Measurements from ENCODE around the gene ZNF576.

Gene ZNF576

DNA sequence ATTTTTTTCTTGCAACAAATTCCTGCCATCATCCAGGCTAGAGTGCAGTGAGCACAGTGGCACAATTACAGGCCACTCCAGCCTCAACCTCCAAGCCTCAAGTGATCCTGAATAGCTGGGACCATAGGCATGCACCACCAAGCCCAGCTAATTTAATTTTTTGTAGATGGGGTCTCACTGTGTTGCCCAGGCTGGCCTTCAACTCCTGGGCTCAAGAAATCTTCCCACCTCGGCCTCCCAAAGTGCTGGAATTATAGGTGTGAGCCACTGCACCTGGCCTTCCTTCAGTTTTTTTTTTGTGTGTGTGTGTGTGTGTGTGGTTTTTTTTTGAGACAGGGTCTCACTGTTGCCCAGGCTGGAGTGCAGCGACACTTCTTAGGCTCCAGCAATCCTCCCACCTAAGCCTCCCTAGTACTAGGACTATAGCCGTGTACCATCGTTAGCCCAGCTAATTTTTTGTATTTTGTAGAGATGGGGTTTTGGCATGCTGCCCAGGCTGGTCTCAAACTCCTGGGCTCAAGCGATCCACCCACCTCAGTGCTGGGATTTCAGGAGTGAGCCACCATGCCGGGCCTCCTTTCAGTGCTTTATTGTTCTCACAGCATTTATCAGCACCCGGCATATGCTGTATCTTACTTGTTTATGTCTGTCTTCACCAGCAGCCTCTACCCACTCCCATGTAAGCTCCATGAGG lies 9.6 kb downstream of the ZNF576 start (continued):
- TF ChIP-seq, protein P1, sequence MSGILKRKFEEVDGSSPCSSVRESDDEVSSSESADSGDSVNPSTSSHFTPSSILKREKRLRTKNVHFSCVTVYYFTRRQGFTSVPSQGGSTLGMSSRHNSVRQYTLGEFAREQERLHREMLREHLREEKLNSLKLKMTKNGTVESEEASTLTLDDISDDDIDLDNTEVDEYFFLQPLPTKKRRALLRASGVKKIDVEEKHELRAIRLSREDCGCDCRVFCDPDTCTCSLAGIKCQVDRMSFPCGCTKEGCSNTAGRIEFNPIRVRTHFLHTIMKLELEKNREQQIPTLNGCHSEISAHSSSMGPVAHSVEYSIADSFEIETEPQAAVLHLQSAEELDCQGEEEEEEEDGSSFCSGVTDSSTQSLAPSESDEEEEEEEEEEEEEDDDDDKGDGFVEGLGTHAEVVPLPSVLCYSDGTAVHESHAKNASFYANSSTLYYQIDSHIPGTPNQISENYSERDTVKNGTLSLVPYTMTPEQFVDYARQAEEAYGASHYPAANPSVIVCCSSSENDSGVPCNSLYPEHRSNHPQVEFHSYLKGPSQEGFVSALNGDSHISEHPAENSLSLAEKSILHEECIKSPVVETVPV (CRISPR knock-in tag; IDR thresholded peaks at IDR 0.05), result no peak
- TF ChIP-seq TCF4 (CRISPR knock-in tag; IDR thresholded peaks at IDR 0.05; ENCODE audit: borderline replicate concordance) (no peak), ZNF8 (CRISPR knock-in tag; IDR thresholded peaks at IDR 0.05) (no peak), OSR1 (CRISPR knock-in tag; IDR thresholded peaks at IDR 0.05) (no peak), GLIS3 (CRISPR knock-in tag; IDR thresholded peaks at IDR 0.05) (no peak), ZC3H10 (CRISPR knock-in tag; IDR thresholded peaks at IDR 0.05) (no peak), SNAI2 (CRISPR knock-in tag; IDR thresholded peaks at IDR 0.05) (no peak)

DNA sequence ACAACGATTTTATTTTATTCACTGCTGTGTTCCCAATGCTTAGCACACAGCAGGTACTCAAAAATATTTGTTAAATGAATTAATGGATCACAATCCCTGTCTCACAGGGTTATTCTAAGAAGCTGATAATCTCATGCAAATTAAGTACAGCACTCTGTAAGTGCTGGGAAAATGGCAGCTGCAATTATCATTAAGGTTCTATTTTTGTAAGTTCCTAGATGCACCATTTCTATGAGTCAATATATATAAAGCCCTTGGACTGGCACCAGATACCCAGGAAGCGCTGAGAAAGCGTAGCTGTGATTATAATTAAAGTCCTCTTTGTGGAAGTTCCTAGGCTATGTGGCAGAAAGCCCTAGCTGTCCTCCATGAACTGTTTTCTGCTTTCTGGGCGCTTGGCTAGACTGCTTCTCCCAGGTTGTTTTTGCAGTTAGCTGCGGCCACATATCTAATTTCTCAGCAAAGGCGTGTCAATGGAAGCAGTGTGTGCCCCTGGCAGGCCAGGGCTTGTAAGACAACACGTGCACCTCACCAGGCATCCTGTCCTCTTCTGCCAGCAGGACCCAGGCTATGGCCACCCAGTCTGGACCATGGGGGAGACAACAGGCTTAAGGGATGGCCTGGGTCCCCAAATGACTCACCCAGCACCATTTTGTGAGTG lies 10.3 kb downstream of the ZNF576 start:
- ATAC-seq, result no peak
- TF ChIP-seq ISL1 (CRISPR knock-in tag; IDR thresholded peaks at IDR 0.05) (no peak), ESRRG (CRISPR knock-in tag; IDR thresholded peaks at IDR 0.05) (no peak), CSDC2 (CRISPR knock-in tag; IDR thresholded peaks at IDR 0.05) (no peak), ZNF8 (CRISPR knock-in tag; IDR thresholded peaks at IDR 0.05) (no peak), SNAI2 (CRISPR knock-in tag; IDR thresholded peaks at IDR 0.05) (no peak), ZC3H10 (CRISPR knock-in tag; IDR thresholded peaks at IDR 0.05) (no peak), TCF4 (CRISPR knock-in tag; IDR thresholded peaks at IDR 0.05; ENCODE audit: borderline replicate concordance) (no peak), TOX (CRISPR knock-in tag; IDR thresholded peaks at IDR 0.05; ENCODE audit: borderline replicate concordance) (no peak), ARNTL (CRISPR knock-in tag; IDR thresholded peaks at IDR 0.05; ENCODE audit: borderline replicate concordance, low read depth) (no peak)
- TF ChIP-seq, protein P2, sequence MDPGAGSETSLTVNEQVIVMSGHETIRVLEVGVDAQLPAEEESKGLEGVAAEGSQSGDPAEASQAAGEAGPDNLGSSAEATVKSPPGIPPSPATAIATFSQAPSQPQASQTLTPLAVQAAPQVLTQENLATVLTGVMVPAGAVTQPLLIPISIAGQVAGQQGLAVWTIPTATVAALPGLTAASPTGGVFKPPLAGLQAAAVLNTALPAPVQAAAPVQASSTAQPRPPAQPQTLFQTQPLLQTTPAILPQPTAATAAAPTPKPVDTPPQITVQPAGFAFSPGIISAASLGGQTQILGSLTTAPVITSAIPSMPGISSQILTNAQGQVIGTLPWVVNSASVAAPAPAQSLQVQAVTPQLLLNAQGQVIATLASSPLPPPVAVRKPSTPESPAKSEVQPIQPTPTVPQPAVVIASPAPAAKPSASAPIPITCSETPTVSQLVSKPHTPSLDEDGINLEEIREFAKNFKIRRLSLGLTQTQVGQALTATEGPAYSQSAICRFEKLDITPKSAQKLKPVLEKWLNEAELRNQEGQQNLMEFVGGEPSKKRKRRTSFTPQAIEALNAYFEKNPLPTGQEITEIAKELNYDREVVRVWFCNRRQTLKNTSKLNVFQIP (CRISPR knock-in tag; IDR thresholded peaks at IDR 0.05; ENCODE audit: borderline replicate concordance, low read depth), result no peak
- TF ChIP-seq, protein P1 (CRISPR knock-in tag; IDR thresholded peaks at IDR 0.05), result no peak

DNA sequence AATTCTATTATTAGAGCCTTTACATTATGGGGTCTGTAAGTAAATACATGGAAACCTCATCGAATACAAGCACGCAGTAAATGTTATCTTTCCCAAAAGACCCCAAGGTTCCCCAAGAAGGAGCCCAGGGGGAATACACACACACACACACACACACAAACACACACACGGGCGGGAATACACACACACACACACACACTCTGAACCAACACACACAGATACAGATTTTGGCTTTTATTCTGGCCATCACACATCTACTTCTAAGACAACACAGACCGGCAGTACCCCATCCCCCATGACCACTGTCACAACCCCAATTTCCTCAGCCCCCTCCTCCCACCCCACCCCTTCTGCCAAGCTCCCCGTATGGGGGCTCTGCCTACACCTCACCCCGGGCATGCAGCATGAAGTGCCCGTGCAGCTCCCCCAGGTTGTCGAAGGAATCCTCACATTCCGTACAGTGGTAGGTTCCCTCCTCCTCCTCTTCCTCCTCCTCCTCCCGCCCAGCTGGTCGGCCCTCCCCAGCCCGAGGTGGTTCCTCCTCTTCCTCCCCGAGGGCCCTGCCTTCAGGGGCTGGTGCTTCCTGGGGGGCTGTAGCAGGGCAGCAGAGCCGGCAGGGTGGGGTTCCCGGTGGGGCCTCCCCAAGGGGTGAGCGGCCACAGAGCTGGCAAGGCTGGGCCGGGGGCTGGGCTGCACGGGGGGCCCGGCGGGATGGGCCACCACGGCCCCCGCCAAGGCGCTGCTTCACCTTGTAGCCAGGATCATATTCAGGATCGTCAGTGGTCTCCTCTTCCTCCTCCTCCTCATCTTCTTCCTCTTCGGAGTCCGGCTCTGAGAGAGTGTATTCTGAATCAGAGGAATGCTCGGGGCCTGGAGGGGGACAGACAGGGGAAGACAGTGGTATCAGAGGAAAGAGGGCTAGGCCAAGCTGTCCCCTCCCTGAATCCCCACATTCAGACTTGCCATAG lies 11.1 kb downstream of the ZNF576 start:
- TF ChIP-seq OSR1 (CRISPR knock-in tag; IDR thresholded peaks at IDR 0.05) (no peak), ZFP3 (CRISPR knock-in tag; IDR thresholded peaks at IDR 0.05) (no peak), PPARA (CRISPR knock-in tag; IDR thresholded peaks at IDR 0.05; ENCODE audit: borderline replicate concordance) (no peak), ZNF565 (CRISPR knock-in tag; conservative IDR thresholded peaks at IDR 0.05; ENCODE audit: low read depth) (no peak), BACH2 (CRISPR knock-in tag; IDR thresholded peaks at IDR 0.05; ENCODE audit: borderline replicate concordance) (no peak), ZFP30 (CRISPR knock-in tag; IDR thresholded peaks at IDR 0.05) (no peak)
- TF ChIP-seq, protein P2 (CRISPR knock-in tag; IDR thresholded peaks at IDR 0.05; ENCODE audit: borderline replicate concordance, low read depth), result no peak
- no peak for ATAC-seq

DNA sequence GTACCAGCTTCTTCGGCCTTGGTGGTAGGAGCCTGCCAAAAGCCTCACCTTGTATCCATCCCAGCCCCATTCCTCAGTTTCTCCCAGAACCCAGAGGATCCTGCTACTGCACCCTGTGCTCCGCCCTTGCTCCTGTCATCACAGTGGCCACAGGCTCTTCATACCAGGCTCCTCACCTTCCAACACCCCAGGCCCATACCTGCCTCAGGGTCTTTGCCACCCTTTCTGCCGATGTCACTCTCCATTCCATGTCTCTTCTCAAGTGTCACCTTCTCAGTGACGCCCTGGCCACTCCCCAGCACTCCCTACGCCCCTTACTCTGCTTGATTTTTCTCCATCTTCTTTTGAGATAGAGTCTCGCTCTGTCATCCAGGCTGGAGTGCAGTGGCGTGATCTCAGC lies 13.5 kb downstream of the ZNF576 start:
- ATAC-seq, result no peak
- no peak for TF ChIP-seq RARB (CRISPR knock-in tag; IDR thresholded peaks at IDR 0.05)
- TF ChIP-seq ZFP30 (CRISPR knock-in tag; IDR thresholded peaks at IDR 0.05), result no peak
- TF ChIP-seq OSR1 (CRISPR knock-in tag; IDR thresholded peaks at IDR 0.05), result no peak
- TF ChIP-seq, protein P3, sequence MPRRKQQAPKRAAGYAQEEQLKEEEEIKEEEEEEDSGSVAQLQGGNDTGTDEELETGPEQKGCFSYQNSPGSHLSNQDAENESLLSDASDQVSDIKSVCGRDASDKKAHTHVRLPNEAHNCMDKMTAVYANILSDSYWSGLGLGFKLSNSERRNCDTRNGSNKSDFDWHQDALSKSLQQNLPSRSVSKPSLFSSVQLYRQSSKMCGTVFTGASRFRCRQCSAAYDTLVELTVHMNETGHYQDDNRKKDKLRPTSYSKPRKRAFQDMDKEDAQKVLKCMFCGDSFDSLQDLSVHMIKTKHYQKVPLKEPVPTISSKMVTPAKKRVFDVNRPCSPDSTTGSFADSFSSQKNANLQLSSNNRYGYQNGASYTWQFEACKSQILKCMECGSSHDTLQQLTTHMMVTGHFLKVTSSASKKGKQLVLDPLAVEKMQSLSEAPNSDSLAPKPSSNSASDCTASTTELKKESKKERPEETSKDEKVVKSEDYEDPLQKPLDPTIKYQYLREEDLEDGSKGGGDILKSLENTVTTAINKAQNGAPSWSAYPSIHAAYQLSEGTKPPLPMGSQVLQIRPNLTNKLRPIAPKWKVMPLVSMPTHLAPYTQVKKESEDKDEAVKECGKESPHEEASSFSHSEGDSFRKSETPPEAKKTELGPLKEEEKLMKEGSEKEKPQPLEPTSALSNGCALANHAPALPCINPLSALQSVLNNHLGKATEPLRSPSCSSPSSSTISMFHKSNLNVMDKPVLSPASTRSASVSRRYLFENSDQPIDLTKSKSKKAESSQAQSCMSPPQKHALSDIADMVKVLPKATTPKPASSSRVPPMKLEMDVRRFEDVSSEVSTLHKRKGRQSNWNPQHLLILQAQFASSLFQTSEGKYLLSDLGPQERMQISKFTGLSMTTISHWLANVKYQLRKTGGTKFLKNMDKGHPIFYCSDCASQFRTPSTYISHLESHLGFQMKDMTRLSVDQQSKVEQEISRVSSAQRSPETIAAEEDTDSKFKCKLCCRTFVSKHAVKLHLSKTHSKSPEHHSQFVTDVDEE (CRISPR knock-in tag; IDR thresholded peaks at IDR 0.05), result no peak
- TF ChIP-seq ZNF70 (CRISPR knock-in tag; IDR thresholded peaks at IDR 0.05), result no peak
- TF ChIP-seq, protein P2 (CRISPR knock-in tag; IDR thresholded peaks at IDR 0.05; ENCODE audit: borderline replicate concordance, low read depth), result no peak
- no peak for TF ChIP-seq TCF4 (CRISPR knock-in tag; IDR thresholded peaks at IDR 0.05; ENCODE audit: borderline replicate concordance)
